CD8-positive, alpha-beta memory T cell (primary cell): ENCODE data around the gene FKBP11. TPM values are rescaled to one million over a fixed set of nuclear protein-coding genes. Genes with fewer than 3 reads are reported as not detected.
A peak's percentile ranks its signal among the peaks of the same experiment; 100 is the strongest.

ENCODE experiments used
- CTCF ChIA-PET: fragments of 350-600 bp; sonication (Branson Sonifier 250); formaldehyde crosslinking; loops from one replicate; lab custom pipeline; 2021; ENCODE audit warnings: antibody characterized with exemption; lab: Charles Lee
- POLR2A ChIA-PET: fragments of 350-600 bp; sonication (Branson Sonifier 250); formaldehyde crosslinking; loops from one replicate; lab custom pipeline; 2021; ENCODE audit warnings: antibody characterized with exemption; lab: Charles Lee
- DNase-seq, 5 donors: peaks; one replicate each; pipeline versions ENCODE4 v3.0.0 to v3.0.0-alpha.2; 2020 to 2022; ENCODE audit warnings: mixed read lengths in 1 of 5
- H3K27ac ChIP-seq: one replicate; pipeline ENCODE4 v1.7.0; 2013; ENCODE audit warnings: low read depth, mild to moderate bottlenecking, low read length, moderate library complexity
- H3K27me3 ChIP-seq: 2 replicates; pipeline ENCODE4 v1.7.0; 2013; ENCODE audit warnings: low read length, mild to moderate bottlenecking; ENCODE audit not compliant: insufficient read depth, poor library complexity, severe bottlenecking
- H3K36me3 ChIP-seq: 2 replicates; pipeline ENCODE4 v1.7.0; 2013; ENCODE audit warnings: mild to moderate bottlenecking, low read length, moderate library complexity; ENCODE audit not compliant: insufficient read depth
- H3K4me1 ChIP-seq: 2 replicates; pipeline ENCODE4 v1.7.0; 2013; ENCODE audit warnings: mild to moderate bottlenecking, low read length, moderate library complexity; ENCODE audit not compliant: insufficient read depth
- H3K4me3 ChIP-seq: 2 replicates; pipeline ENCODE4 v1.7.0; 2013; ENCODE audit warnings: mild to moderate bottlenecking, low read length
- H3K9me3 ChIP-seq: 2 replicates; pipeline ENCODE4 v1.7.0; 2013; ENCODE audit warnings: mild to moderate bottlenecking, low read length
- H3K27ac Mint-ChIP-seq, 8 donors: one replicate each; pipeline ENCODE4 v1.8.0; 2020 to 2021; ENCODE audit warnings: mixed read lengths in 8 of 8, mild to moderate bottlenecking in 6 of 8, inconsistent platforms in 3 of 8, moderate library complexity in 3 of 8
- H3K27me3 Mint-ChIP-seq, 2 donors: one replicate each; pipeline ENCODE4 v1.8.0; 2020 to 2021; ENCODE audit warnings: mixed read lengths in 2 of 2, mild to moderate bottlenecking in 1 of 2, moderate library complexity in 1 of 2
- H3K36me3 Mint-ChIP-seq, 3 donors: one replicate each; pipeline ENCODE4 v1.8.0; 2020 to 2021; ENCODE audit warnings: mixed read lengths in 3 of 3, inconsistent platforms in 1 of 3, mild to moderate bottlenecking in 1 of 3
- H3K4me1 Mint-ChIP-seq, 3 donors: one replicate each; pipeline ENCODE4 v1.8.0; 2020 to 2021; ENCODE audit warnings: mixed read lengths in 3 of 3, inconsistent platforms in 1 of 3, mild to moderate bottlenecking in 1 of 3
- H3K4me3 Mint-ChIP-seq, 7 donors: one replicate each; pipeline ENCODE4 v1.8.0; 2020 to 2021; ENCODE audit warnings: mixed read lengths in 7 of 7, mild to moderate bottlenecking in 6 of 7, moderate library complexity in 4 of 7, inconsistent platforms in 2 of 7
- H3K9me3 Mint-ChIP-seq, 5 donors: one replicate each; pipeline ENCODE4 v1.8.0; 2020 to 2022; ENCODE audit warnings: mixed read lengths in 5 of 5, mild to moderate bottlenecking in 3 of 5, moderate library complexity in 2 of 5, inconsistent platforms in 1 of 5
- polyA plus RNA-seq: library from polyadenylated mRNA; unstranded; fragments of 300-500 nt; fragmentation: Illumina TruSeq; gene quantifications from one replicate; pipeline ENCODE4 v1.2.3, GENCODE V29; 2021
- total RNA-seq, 2 experiments: library from RNA; stranded (reverse); gene quantifications; one replicate each; pipeline ENCODE4 v1.2.3, GENCODE V29; 2021

Gene FKBP11
- total and polyA plus RNA-seq, 3 experiments from 2014 or later = 98.3 to 238 (median 103) TPM

DNA sequence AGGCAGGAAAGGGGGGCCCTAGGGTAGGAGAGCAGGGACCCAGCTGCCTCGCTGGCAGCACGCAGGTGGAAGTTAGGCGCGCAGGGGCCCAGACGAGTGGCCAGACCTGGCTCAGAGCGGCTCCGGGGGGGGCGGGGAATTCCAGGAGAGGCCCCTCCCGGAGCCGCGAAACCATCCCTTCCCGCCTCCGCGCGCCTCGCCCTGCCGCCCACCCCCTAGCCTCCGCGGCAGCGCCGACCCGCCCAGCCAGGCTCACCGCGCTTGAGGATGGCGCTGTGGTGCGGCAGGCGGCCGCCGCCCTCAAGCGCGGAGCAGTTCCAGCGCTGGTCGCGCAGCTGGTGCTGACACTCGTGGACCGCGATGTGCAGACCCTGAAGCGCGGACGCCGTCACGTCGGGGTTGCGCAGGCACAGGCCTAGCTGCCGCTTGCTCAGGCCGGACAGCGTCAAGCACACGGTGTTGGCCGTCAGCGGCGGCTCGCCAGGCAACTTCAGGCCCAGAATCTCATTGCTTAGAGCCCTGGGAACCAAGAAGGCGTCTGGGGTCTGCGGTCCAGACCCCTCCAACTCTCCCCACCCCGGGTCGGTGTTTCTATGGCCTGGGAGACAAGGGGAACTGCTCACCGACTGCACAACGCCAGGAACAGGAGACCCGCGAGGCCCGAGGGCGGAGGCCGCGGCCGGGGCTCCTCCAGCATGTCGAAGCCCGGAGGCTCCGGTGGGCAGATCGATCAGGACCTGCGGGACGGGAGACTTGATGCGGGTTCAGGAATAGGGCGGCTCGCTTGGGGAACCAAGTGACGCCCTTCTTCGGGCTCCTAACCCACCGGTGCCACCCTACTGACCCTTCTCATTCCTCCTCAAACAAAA is 44.8 kb upstream of the FKBP11 start:
- H3K27ac Mint-ChIP-seq = peak overlapping the region in 1 of 8 donors; percentile 11
- H3K9me3 Mint-ChIP-seq = no peaks in the 10 kb centered on the region
- Histone ChIP-seq H3K4me3 (peak overlapping the region; percentile 39), H3K27me3 (peaks cover 42% of the 10 kb centered on the region), H3K27ac (no peak overlapping the region), H3K36me3 (no peaks in the 10 kb centered on the region), H3K9me3 (no peaks in the 10 kb centered on the region), H3K4me1 (peaks cover 36% of the 10 kb centered on the region)
- peak overlapping the region; percentile 24 to 82 (median 63) for H3K4me3 Mint-ChIP-seq
- H3K36me3 Mint-ChIP-seq = peaks cover 0 to 2% (median 0%) of the 10 kb centered on the region in 3 donors
- H3K4me1 Mint-ChIP-seq = peaks cover 19 to 37% (median 22%) of the 10 kb centered on the region in 3 donors
- peak in 4 of 5 donors; percentile 28 to 61 (median 32) for DNase-seq
- POLR2A ChIA-PET = interaction anchor here (1.6 kb wide), 1 partner anchor 10 kb away, joined by 5 read pairs; no protein-coding TSS in a partner anchor
- CTCF ChIA-PET = interaction anchor here (0.7 to 4.9 kb wide), 11 partner anchors 9 to 160 kb away, joined by 3 to 45 read pairs (median 4); partner anchors contain the start of genes ARF3, FKBP11 and WNT1
- H3K27me3 Mint-ChIP-seq = peaks cover 30 to 34% of the 10 kb centered on the region in 2 donors

DNA sequence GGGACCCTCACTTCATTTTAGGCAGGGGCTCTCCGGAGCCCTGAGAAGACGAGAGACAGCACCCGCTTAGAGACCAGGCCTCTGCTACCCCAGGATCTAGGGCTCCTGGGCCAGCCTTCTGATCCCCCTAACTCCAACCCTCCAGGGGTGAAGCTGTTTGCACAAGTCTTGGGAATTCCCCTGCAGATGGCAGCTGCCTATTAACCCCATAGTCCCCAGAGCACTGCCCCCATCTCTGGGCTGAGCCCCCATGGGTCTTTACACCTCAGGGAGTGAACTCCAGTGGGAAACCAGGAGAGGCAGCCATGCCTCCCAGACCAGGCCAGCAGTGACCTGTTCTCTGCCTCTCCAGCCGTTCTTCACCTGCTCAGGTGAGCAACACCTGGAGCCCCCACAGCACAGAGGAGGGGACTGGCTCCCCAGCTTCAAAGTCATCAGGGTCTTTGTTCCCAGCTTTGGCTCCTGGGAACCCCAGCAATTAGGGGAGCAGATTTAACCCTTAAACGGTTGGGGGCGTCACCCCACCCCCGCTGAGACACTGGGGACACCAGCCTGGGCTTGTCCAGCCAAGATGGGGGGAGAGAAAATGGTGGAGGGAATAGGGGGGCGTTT is 44.0 kb upstream of the FKBP11 start:
- no peak for DNase-seq
- Histone ChIP-seq H3K36me3 (no peaks in the 10 kb centered on the region), H3K4me3 (no peak overlapping the region), H3K4me1 (peaks cover 36% of the 10 kb centered on the region), H3K9me3 (no peaks in the 10 kb centered on the region), H3K27ac (no peak overlapping the region), H3K27me3 (peaks cover 40% of the 10 kb centered on the region)
- H3K9me3 Mint-ChIP-seq = no peaks in the 10 kb centered on the region
- peaks cover 28 to 34% of the 10 kb centered on the region in 2 donors for H3K27me3 Mint-ChIP-seq
- peak overlapping the region in 3 of 8 donors; percentile 11 to 86 (median 70) for H3K27ac Mint-ChIP-seq
- H3K4me1 Mint-ChIP-seq = peaks cover 19 to 37% (median 22%) of the 10 kb centered on the region in 3 donors
- ChIA-PET POLR2A (interaction anchor here (0.8 to 1.6 kb wide), 3 partner anchors 10 to 117 kb away, joined by 4 to 5 read pairs (median 4); partner anchors contain the start of gene DDX23), CTCF (interaction anchor here (0.7 to 4.9 kb wide), 12 partner anchors 10 to 161 kb away, joined by 3 to 45 read pairs (median 4); partner anchors contain the start of genes ARF3, FKBP11 and WNT1)
- no peaks in the 10 kb centered on the region for H3K36me3 Mint-ChIP-seq
- H3K4me3 Mint-ChIP-seq = peak overlapping the region in 5 of 7 donors; percentile 39 to 78 (median 44)

DNA sequence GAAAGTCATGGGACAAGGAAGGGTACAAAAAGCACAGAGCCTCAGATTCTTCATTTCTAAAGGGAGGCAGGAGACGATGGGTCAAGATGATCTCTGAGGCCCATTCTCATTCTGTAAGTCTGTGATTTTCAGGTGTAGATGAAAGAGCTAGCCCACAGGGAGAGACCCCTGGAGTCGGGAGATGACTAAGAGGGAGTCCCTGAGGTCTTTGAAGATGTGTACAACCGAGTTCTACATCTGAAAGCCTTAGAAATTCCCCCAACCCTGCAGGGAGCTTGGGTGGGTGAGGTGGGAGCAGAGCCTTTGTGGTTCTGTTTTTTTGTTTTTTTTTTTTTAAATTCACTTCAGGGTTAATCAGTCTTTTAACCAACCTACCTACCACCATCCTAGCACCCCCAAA is 43.2 kb upstream of the FKBP11 start:
- H3K27ac Mint-ChIP-seq = peak overlapping the region in 4 of 8 donors; percentile 23 to 73 (median 60)
- Histone ChIP-seq H3K36me3 (no peaks in the 10 kb centered on the region), H3K27me3 (peaks cover 32% of the 10 kb centered on the region), H3K4me1 (peaks cover 36% of the 10 kb centered on the region), H3K27ac (no peak overlapping the region), H3K9me3 (no peaks in the 10 kb centered on the region), H3K4me3 (no peak overlapping the region)
- H3K36me3 Mint-ChIP-seq = no peaks in the 10 kb centered on the region
- H3K4me1 Mint-ChIP-seq = peaks cover 19 to 37% (median 22%) of the 10 kb centered on the region in 3 donors
- peak overlapping the region in 2 of 7 donors; percentile 39 to 44 for H3K4me3 Mint-ChIP-seq
- DNase-seq = no peak
- POLR2A ChIA-PET = interaction anchor here (0.8 kb wide), 1 partner anchor 116 kb away, joined by 4 read pairs; the partner anchor contains the start of gene DDX23
- peaks cover 27 to 31% of the 10 kb centered on the region in 2 donors for H3K27me3 Mint-ChIP-seq
- H3K9me3 Mint-ChIP-seq = no peaks in the 10 kb centered on the region
- CTCF ChIA-PET = interaction anchor here (1.3 to 4.9 kb wide), 6 partner anchors 10 to 33 kb away, joined by 3 to 45 read pairs (median 13); partner anchors contain the start of genes ARF3 and WNT1

DNA sequence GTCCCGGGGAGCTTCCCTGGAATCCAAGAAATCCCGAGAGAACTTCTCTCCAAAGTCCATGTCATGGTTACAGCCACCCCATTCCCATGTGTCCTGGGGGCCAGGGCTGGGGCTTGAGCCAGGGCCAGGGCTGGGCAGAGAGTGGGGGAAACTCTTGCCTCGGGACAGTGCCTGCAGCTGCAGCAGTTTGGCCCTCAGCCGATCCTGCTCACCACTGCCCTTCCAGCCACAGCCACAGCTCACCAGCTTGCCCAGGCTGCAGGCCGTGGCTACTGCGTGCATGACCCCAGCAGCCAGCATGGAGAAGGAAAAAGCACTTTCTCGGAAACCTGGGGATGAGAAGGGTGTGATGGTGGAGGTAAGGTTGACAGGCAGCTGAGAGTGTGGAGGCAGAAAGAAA is 42.7 kb upstream of the FKBP11 start:
- H3K27me3 Mint-ChIP-seq = peaks cover 22 to 26% of the 10 kb centered on the region in 2 donors
- POLR2A ChIA-PET = interaction anchor here (0.8 kb wide), 1 partner anchor 31 kb away, joined by 3 read pairs; the partner anchor contains the start of gene DDN

DNA sequence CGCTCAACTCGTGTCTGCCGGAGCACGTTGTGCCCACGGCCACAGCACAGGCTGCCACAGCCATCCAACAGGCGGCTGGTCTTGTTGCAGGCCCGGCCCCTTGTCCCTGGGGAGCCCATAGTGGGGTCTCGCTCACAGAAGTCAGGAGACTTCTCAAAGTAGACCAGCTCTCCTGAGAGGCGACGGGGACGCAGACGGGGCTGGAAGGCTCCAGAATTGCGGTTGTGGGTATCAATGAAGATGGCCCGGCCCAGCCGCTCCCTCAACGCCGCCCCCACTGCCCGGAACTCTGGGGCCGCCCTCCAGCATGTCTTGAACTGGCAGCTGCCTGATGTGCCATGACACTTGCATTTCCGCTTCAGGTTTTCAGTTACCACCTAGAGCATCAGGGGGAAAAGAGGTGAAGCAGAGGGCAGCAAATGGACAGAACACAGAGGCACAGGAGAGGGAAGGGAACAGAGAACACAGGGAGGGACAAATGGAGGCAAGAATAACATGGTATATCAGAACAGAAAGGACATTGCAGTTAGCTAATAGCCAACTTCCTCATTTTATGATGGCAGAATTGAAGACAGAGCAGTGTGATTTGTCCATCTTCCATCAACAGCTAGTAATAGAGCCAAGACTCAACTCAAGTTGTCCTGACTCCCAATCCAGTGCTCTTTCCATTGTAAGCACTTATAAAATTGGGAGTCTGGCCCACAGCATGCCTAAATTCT is 41.0 kb upstream of the FKBP11 start:
- ChIA-PET POLR2A (interaction anchor here (0.6 to 0.7 kb wide), 3 partner anchors 37 to 99 kb away, joined by 3 to 5 read pairs (median 5); no protein-coding TSS in a partner anchor), CTCF (interaction anchor here (4.8 to 4.9 kb wide), 2 partner anchors 13 to 21 kb away, joined by 34 to 45 read pairs; partner anchors contain the start of gene WNT1)
- no peak for DNase-seq
- Mint-ChIP-seq H3K27me3 (peaks cover 7 to 9% of the 10 kb centered on the region in 2 donors), H3K4me3 (no peak overlapping the region), H3K27ac (no peak overlapping the region), H3K9me3 (no peaks in the 10 kb centered on the region), H3K4me1 (peaks cover 13 to 23% (median 14%) of the 10 kb centered on the region in 3 donors), H3K36me3 (no peaks in the 10 kb centered on the region)
- Histone ChIP-seq H3K27ac (no peak overlapping the region), H3K4me1 (peaks cover 23% of the 10 kb centered on the region), H3K4me3 (no peak overlapping the region), H3K9me3 (no peaks in the 10 kb centered on the region), H3K36me3 (no peaks in the 10 kb centered on the region), H3K27me3 (peaks cover 13% of the 10 kb centered on the region)

More for the DNA sequence above, 42.7 kb upstream of the FKBP11 start:
- CTCF ChIA-PET = interaction anchor here (2.0 to 4.9 kb wide), 4 partner anchors 10 to 32 kb away, joined by 6 to 45 read pairs (median 27); partner anchors contain the start of genes ARF3 and WNT1
- Histone ChIP-seq H3K27me3 (peaks cover 28% of the 10 kb centered on the region), H3K36me3 (no peaks in the 10 kb centered on the region), H3K9me3 (no peaks in the 10 kb centered on the region), H3K4me1 (peaks cover 36% of the 10 kb centered on the region), H3K4me3 (no peak overlapping the region), H3K27ac (no peak overlapping the region)
- peak overlapping the region in 1 of 8 donors; percentile 50 for H3K27ac Mint-ChIP-seq
- no peaks in the 10 kb centered on the region for H3K36me3 Mint-ChIP-seq
- H3K9me3 Mint-ChIP-seq = no peaks in the 10 kb centered on the region
- DNase-seq = no peak
- H3K4me1 Mint-ChIP-seq = peaks cover 19 to 37% (median 22%) of the 10 kb centered on the region in 3 donors
- no peak overlapping the region for H3K4me3 Mint-ChIP-seq

DNA sequence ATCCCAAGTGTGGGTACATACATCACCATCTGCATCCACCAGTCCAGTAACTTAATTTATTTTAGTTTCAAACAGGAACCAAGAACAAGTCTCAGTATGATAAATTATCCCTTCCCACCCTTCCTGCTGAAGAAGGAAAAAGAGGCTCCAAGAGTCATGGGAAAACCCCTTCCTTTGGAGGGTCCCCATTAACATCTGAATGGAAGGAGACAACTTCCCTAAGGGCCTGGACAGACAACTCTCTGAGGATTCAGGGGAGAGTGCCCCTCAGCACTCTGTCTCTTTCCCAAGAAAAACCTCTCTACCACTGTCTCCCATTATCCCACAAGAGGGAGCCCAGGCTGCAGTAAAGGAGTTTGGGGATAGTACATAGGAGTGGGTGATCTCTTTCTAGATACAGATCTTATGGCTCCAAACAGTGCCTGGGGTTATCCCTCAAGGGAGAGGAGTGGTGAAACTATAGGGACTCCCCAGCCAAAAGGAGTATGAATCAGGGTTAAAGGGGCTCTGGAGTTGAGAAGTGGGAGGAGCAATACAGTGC is 40.1 kb upstream of the FKBP11 start:
- Histone ChIP-seq H3K4me1 (peaks cover 13% of the 10 kb centered on the region), H3K27me3 (peaks cover 3% of the 10 kb centered on the region), H3K27ac (no peak overlapping the region), H3K4me3 (no peak overlapping the region), H3K9me3 (no peaks in the 10 kb centered on the region), H3K36me3 (no peaks in the 10 kb centered on the region)
- Mint-ChIP-seq H3K27me3 (peaks cover 0 to 6% of the 10 kb centered on the region in 2 donors), H3K36me3 (no peaks in the 10 kb centered on the region), H3K9me3 (no peaks in the 10 kb centered on the region), H3K27ac (peak overlapping the region in 1 of 8 donors; percentile 14), H3K4me1 (peaks cover 4 to 13% (median 5%) of the 10 kb centered on the region in 3 donors), H3K4me3 (no peak overlapping the region)
- DNase-seq = no peak
- POLR2A ChIA-PET = no interaction called here
- CTCF ChIA-PET = interaction anchor here (2.5 to 4.8 kb wide), 2 partner anchors 13 to 14 kb away, joined by 6 to 45 read pairs; partner anchors contain the start of gene WNT1
